ENCODE measurements around the gene EIF4G3. TPM values are rescaled to one million over a fixed set of nuclear protein-coding genes. Genes with fewer than 3 reads are reported as not detected.

The EIF4G3 gene
- total RNA-seq, 4 donors from 2014 or later = 56.6 to 131 (median 70.8) TPM

GRCh38 chr1:21052034-21052433 is 124.7 kb downstream of the EIF4G3 start:
- Histone ChIP-seq H3K4me3 (no peak overlapping the region), H3K27ac (no peak overlapping the region), H3K36me3 (no peaks in the 10 kb centered on the region), H3K4me1 (no peaks in the 10 kb centered on the region), H3K27me3 (no peaks in the 10 kb centered on the region), H3K9me3 (no peaks in the 10 kb centered on the region)
- no peak for TF ChIP-seq CTCF (IDR thresholded peaks at IDR 0.05)
- TF ChIP-seq POLR2A (IDR thresholded peaks at IDR 0.05) = no peak
- no peak for DNase-seq

GRCh38 chr1:21051177-21051825 is 125.4 kb downstream of the EIF4G3 start:
- Histone ChIP-seq H3K9me3 (no peaks in the 10 kb centered on the region), H3K36me3 (no peaks in the 10 kb centered on the region), H3K27ac (no peak overlapping the region), H3K4me1 (no peaks in the 10 kb centered on the region), H3K4me3 (no peak overlapping the region), H3K27me3 (no peaks in the 10 kb centered on the region)
- DNase-seq = no peak
- no peak for TF ChIP-seq POLR2A (IDR thresholded peaks at IDR 0.05)
- no peak for TF ChIP-seq CTCF (IDR thresholded peaks at IDR 0.05)

- DNase-seq = no peak
- no peaks in the 10 kb centered on the region for H3K9me3 ChIP-seq
- no peaks in the 10 kb centered on the region for H3K27me3 ChIP-seq
- H3K27ac ChIP-seq = no peak overlapping the region
- TF ChIP-seq CTCF (IDR thresholded peaks at IDR 0.05) (no peak), POLR2A (IDR thresholded peaks at IDR 0.05) (no peak)
- no peaks in the 10 kb centered on the region for H3K4me1 ChIP-seq
- no peak overlapping the region for H3K4me3 ChIP-seq
- no peaks in the 10 kb centered on the region for H3K36me3 ChIP-seq
These were observed 126.7 kb downstream of the EIF4G3 start for GRCh38 chr1:21050031-21050430.

- TF ChIP-seq POLR2A (IDR thresholded peaks at IDR 0.05) (no peak), CTCF (IDR thresholded peaks at IDR 0.05) (no peak)
- H3K27me3 ChIP-seq = no peaks in the 10 kb centered on the region
- H3K9me3 ChIP-seq = no peaks in the 10 kb centered on the region
- no peak overlapping the region for H3K4me3 ChIP-seq
- H3K36me3 ChIP-seq = no peaks in the 10 kb centered on the region
- DNase-seq = no peak
- no peak overlapping the region for H3K27ac ChIP-seq
- H3K4me1 ChIP-seq = no peaks in the 10 kb centered on the region
These were observed 128.2 kb downstream of the EIF4G3 start for GRCh38 chr1:21048462-21048861.

- DNase-seq = no peak
- Histone ChIP-seq H3K27ac (no peak overlapping the region), H3K9me3 (no peaks in the 10 kb centered on the region), H3K36me3 (no peaks in the 10 kb centered on the region), H3K4me1 (no peaks in the 10 kb centered on the region), H3K27me3 (no peaks in the 10 kb centered on the region), H3K4me3 (no peak overlapping the region)
- TF ChIP-seq CTCF (IDR thresholded peaks at IDR 0.05) (no peak), POLR2A (IDR thresholded peaks at IDR 0.05) (no peak)
These were observed 130.6 kb downstream of the EIF4G3 start for GRCh38 chr1:21046132-21046531.

GRCh38 chr1:21045351-21045750 is 131.3 kb downstream of the EIF4G3 start:
- no peak for DNase-seq
- Histone ChIP-seq H3K36me3 (no peaks in the 10 kb centered on the region), H3K4me1 (no peaks in the 10 kb centered on the region), H3K27me3 (no peaks in the 10 kb centered on the region), H3K27ac (no peak overlapping the region), H3K4me3 (no peak overlapping the region), H3K9me3 (no peaks in the 10 kb centered on the region)
- TF ChIP-seq CTCF (IDR thresholded peaks at IDR 0.05) = no peak
- TF ChIP-seq POLR2A (IDR thresholded peaks at IDR 0.05) = no peak
